K562 (cell line): ENCODE measurements around the gene TRAPPC1. TPM values are rescaled to one million over a fixed set of nuclear protein-coding genes. Genes with fewer than 3 reads are reported as not detected.

ENCODE experiments used
- ARID2 ChIP-seq: fragments of 450-650 bp; IDR thresholded peaks from 2 replicates; pipeline ENCODE4 v1.6.1; 2017; ENCODE audit warnings: antibody characterized with exemption, mild to moderate bottlenecking
- CTCF ChIP-seq, 3 experiments: IDR thresholded peaks in 2 of 3; conservative IDR thresholded peaks in 1 of 3; 2 replicates each; pipeline ENCODE4 v1.5.1; 2011 to 2012; ENCODE audit warnings: low read length in 3 of 3, mild to moderate bottlenecking in 3 of 3, control low read depth in 2 of 3, improper control_type of control experiment in 1 of 3, inconsistent platforms in 1 of 3, low read depth in 1 of 3, mixed read lengths in 1 of 3, moderate library complexity in 1 of 3; ENCODE audit not compliant: insufficient read depth in 2 of 3
- DEAF1 ChIP-seq: fragments of 450-650 bp; formaldehyde crosslinking; IDR thresholded peaks from 2 replicates; pipeline ENCODE4 v1.4.0; 2020; ENCODE audit warnings: mild to moderate bottlenecking, moderate library complexity
- FOSL1 ChIP-seq: fragments of 200-800 bp; sonication (Bioruptor generic); conservative IDR thresholded peaks from 2 replicates; pipeline ENCODE4 v1.6.1; 2016; ENCODE audit warnings: missing genetic modification characterization, missing compliant biosample characterization
- L3MBTL2 ChIP-seq: fragments of 450-650 bp; IDR thresholded peaks from 2 replicates; pipeline ENCODE4 v1.6.1; 2016; ENCODE audit warnings: mild to moderate bottlenecking, moderate library complexity
- NCOA6 ChIP-seq: fragments of 450-650 bp; IDR thresholded peaks from 2 replicates; pipeline ENCODE4 v1.6.1; 2017; ENCODE audit warnings: mild to moderate bottlenecking
- SMC3 ChIP-seq: conservative IDR thresholded peaks from 2 replicates; pipeline ENCODE4 v1.6.1; 2011; ENCODE audit warnings: low read depth, low read length, improper control_type of control experiment; ENCODE audit not compliant: insufficient read depth
- polyA plus RNA-seq, 8 experiments: library from polyadenylated mRNA; depleted of rRNA in 4 of 8; stranded (reverse) in 5 of 8; unstranded in 3 of 8; fragments of >200 nt; fragmentation: Nextera tagmentation in 2 of 8; fragmentation: Illumina TruSeq in 1 of 8; extraction: Ambion mirVana in 2 of 8; extraction: Trizol in 1 of 8; gene quantifications; 2 replicates each; pipeline versions ENCODE4 v1.2.1 to v1.2.3, GENCODE V29; 2011 to 2014; ENCODE audit warnings: inconsistent platforms in 1 of 8, missing spikeins in 1 of 8
- total RNA-seq, 7 experiments: library from RNA; depleted of rRNA in 6 of 7; stranded (reverse); fragments of >200 nt in 6 of 7; fragmentation: Illumina TruSeq in 2 of 7; extraction: Trizol in 2 of 7; gene quantifications; 2 replicates each; pipeline versions ENCODE4 v1.2.1 to v1.2.3, GENCODE V29; 2011 to 2021; ENCODE audit warnings: low replicate concordance in 1 of 7
- TF ChIP-seq, protein P1 (sequence below): fragments of 450-650 bp; IDR thresholded peaks from 2 replicates; pipeline ENCODE4 v1.6.1; 2016; ENCODE audit warnings: mild to moderate bottlenecking, moderate library complexity

Gene TRAPPC1
- total and polyA plus RNA-seq, 9 of the 15 experiments (the other 6 are each of a cell fraction or from before 2014, with no cell fraction given) = 11.7 to 82.8 (median 36.2) TPM

DNA sequence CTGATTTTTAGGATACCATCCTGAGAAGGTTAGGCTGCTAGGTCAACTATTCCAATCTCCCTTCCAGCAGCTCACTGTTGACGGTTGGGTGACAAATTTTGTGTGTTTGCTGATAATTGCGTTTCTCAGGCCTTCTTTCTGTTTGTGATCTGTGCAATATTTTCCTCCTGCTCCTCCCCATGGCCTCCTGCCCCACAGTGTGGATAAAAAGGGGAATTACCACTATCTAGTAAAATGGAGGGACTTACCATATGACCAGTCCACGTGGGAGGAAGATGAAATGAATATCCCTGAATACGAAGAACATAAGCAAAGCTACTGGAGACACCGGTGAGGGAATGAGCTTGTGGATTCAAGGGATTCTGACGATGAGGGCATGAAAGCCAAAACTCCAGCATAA lies 34.0 kb downstream of the TRAPPC1 start (continued):
- TF ChIP-seq, protein P1, sequence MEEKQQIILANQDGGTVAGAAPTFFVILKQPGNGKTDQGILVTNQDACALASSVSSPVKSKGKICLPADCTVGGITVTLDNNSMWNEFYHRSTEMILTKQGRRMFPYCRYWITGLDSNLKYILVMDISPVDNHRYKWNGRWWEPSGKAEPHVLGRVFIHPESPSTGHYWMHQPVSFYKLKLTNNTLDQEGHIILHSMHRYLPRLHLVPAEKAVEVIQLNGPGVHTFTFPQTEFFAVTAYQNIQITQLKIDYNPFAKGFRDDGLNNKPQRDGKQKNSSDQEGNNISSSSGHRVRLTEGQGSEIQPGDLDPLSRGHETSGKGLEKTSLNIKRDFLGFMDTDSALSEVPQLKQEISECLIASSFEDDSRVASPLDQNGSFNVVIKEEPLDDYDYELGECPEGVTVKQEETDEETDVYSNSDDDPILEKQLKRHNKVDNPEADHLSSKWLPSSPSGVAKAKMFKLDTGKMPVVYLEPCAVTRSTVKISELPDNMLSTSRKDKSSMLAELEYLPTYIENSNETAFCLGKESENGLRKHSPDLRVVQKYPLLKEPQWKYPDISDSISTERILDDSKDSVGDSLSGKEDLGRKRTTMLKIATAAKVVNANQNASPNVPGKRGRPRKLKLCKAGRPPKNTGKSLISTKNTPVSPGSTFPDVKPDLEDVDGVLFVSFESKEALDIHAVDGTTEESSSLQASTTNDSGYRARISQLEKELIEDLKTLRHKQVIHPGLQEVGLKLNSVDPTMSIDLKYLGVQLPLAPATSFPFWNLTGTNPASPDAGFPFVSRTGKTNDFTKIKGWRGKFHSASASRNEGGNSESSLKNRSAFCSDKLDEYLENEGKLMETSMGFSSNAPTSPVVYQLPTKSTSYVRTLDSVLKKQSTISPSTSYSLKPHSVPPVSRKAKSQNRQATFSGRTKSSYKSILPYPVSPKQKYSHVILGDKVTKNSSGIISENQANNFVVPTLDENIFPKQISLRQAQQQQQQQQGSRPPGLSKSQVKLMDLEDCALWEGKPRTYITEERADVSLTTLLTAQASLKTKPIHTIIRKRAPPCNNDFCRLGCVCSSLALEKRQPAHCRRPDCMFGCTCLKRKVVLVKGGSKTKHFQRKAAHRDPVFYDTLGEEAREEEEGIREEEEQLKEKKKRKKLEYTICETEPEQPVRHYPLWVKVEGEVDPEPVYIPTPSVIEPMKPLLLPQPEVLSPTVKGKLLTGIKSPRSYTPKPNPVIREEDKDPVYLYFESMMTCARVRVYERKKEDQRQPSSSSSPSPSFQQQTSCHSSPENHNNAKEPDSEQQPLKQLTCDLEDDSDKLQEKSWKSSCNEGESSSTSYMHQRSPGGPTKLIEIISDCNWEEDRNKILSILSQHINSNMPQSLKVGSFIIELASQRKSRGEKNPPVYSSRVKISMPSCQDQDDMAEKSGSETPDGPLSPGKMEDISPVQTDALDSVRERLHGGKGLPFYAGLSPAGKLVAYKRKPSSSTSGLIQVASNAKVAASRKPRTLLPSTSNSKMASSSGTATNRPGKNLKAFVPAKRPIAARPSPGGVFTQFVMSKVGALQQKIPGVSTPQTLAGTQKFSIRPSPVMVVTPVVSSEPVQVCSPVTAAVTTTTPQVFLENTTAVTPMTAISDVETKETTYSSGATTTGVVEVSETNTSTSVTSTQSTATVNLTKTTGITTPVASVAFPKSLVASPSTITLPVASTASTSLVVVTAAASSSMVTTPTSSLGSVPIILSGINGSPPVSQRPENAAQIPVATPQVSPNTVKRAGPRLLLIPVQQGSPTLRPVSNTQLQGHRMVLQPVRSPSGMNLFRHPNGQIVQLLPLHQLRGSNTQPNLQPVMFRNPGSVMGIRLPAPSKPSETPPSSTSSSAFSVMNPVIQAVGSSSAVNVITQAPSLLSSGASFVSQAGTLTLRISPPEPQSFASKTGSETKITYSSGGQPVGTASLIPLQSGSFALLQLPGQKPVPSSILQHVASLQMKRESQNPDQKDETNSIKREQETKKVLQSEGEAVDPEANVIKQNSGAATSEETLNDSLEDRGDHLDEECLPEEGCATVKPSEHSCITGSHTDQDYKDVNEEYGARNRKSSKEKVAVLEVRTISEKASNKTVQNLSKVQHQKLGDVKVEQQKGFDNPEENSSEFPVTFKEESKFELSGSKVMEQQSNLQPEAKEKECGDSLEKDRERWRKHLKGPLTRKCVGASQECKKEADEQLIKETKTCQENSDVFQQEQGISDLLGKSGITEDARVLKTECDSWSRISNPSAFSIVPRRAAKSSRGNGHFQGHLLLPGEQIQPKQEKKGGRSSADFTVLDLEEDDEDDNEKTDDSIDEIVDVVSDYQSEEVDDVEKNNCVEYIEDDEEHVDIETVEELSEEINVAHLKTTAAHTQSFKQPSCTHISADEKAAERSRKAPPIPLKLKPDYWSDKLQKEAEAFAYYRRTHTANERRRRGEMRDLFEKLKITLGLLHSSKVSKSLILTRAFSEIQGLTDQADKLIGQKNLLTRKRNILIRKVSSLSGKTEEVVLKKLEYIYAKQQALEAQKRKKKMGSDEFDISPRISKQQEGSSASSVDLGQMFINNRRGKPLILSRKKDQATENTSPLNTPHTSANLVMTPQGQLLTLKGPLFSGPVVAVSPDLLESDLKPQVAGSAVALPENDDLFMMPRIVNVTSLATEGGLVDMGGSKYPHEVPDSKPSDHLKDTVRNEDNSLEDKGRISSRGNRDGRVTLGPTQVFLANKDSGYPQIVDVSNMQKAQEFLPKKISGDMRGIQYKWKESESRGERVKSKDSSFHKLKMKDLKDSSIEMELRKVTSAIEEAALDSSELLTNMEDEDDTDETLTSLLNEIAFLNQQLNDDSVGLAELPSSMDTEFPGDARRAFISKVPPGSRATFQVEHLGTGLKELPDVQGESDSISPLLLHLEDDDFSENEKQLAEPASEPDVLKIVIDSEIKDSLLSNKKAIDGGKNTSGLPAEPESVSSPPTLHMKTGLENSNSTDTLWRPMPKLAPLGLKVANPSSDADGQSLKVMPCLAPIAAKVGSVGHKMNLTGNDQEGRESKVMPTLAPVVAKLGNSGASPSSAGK = peak; percentile 40
- TF ChIP-seq SMC3 (peak; percentile 45), NCOA6 (no peak), FOSL1 (tag) (no peak), L3MBTL2 (peak; percentile 48; the same call in 1 of the 2 replicates), DEAF1 (CRISPR knock-in tag) (peak; percentile 73), ARID2 (0 out of 2 replicates have a peak, but pooled peaks have one; percentile 35), CTCF (IDR thresholded peaks at IDR 0.05 in 2 of 3, conservative IDR thresholded peaks at IDR 0.05 in 1 of 3; ENCODE audit: insufficient read depth in 2 of 3, low read depth in 1 of 3, low read length in 3 of 3) (peak; percentile 53 to 73 (median 54); a peak in 5 of 6 replicates)
- TF ChIP-seq, all 486 proteins: peak for 12
